ENCODE measurements around the gene GNG3.

The GNG3 gene

GRCh38 chr11:62752994-62753735 lies 45.7 kb downstream of the GNG3 start:
- Histone ChIP-seq H3K9me3 (ENCODE audit: control insufficient read depth, insufficient read depth, low read length) (no peaks in the 10 kb centered on the region), H3K4me3 (ENCODE audit: low read length) (peak overlapping the region; percentile 93), H3F3A (ENCODE audit: control insufficient read depth, insufficient read depth) (peaks cover 5% of the 10 kb centered on the region), H3K4me1 (ENCODE audit: control insufficient read depth, low read length) (peaks cover 16% of the 10 kb centered on the region), H3K9me2 (replicated peaks; ENCODE audit: control insufficient read depth, low read length) (no peaks in the 10 kb centered on the region), H3K27ac (ENCODE audit: low read depth, low read length) (no peak overlapping the region), H3K27me3 (ENCODE audit: control insufficient read depth, low read length) (no peaks in the 10 kb centered on the region), H3K79me2 (ENCODE audit: control insufficient read depth, low read length) (peaks cover 20% of the 10 kb centered on the region), H3K36me3 (ENCODE audit: control insufficient read depth, low read length) (peaks cover 12% of the 10 kb centered on the region), H3K4me2 (ENCODE audit: low read length) (peak overlapping the region; percentile 55), H4K20me1 (ENCODE audit: control insufficient read depth, insufficient read depth, low read depth, low read length) (no peaks in the 10 kb centered on the region)
- TF ChIP-seq EZH2phosphoT487 (IDR thresholded peaks at IDR 0.05; ENCODE audit: borderline replicate concordance, low read length) (no peak), CTCF (IDR thresholded peaks at IDR 0.05; ENCODE audit: low read depth, low read length, poor library complexity, severe bottlenecking) (no peak)

- Histone ChIP-seq H4K20me1 (ENCODE audit: control insufficient read depth, insufficient read depth, low read depth, low read length) (no peaks in the 10 kb centered on the region), H3K9me2 (replicated peaks; ENCODE audit: control insufficient read depth, low read length) (no peaks in the 10 kb centered on the region), H3K27ac (ENCODE audit: low read depth, low read length) (peak within 1 kb of the TSS; percentile 77), H3K79me2 (ENCODE audit: control insufficient read depth, low read length) (peaks cover 18% of the 10 kb centered on the region), H3K36me3 (ENCODE audit: control insufficient read depth, low read length) (peaks cover 12% of the 10 kb centered on the region), H3K4me3 (ENCODE audit: low read length) (peak within 1 kb of the TSS; percentile 93), H3K9me3 (ENCODE audit: control insufficient read depth, insufficient read depth, low read length) (no peaks in the 10 kb centered on the region), H3K27me3 (ENCODE audit: control insufficient read depth, low read length) (no peaks in the 10 kb centered on the region), H3K4me2 (ENCODE audit: low read length) (peak within 1 kb of the TSS; percentile 92), H3K4me1 (ENCODE audit: control insufficient read depth, low read length) (peaks cover 14% of the 10 kb centered on the region), H3F3A (ENCODE audit: control insufficient read depth, insufficient read depth) (peaks cover 3% of the 10 kb centered on the region; the same call in 1 of the 2 replicates)
- TF ChIP-seq CTCF (IDR thresholded peaks at IDR 0.05; ENCODE audit: low read depth, low read length, poor library complexity, severe bottlenecking) (no peak), EZH2phosphoT487 (IDR thresholded peaks at IDR 0.05; ENCODE audit: borderline replicate concordance, low read length) (no peak)
Measured at GRCh38 chr11:62753736-62754603, 46.5 kb downstream of the GNG3 start, which contains the start of gene ZBTB3. ZBTB3 (minus strand) TSS chr11:62754160; CDS start chr11:62753664, 496 bp downstream.

GRCh38 chr11:62755086-62755615 lies 47.7 kb downstream of the GNG3 start:
- peak overlapping the region; percentile 92 for H3K4me2 ChIP-seq (ENCODE audit: low read length)
- H3K79me2 ChIP-seq (ENCODE audit: control insufficient read depth, low read length), result peaks cover 18% of the 10 kb centered on the region
- H4K20me1 ChIP-seq (ENCODE audit: control insufficient read depth, insufficient read depth, low read depth, low read length), result no peaks in the 10 kb centered on the region
- H3K4me3 ChIP-seq (ENCODE audit: low read length), result peak overlapping the region; percentile 93
- peaks cover 12% of the 10 kb centered on the region for H3K36me3 ChIP-seq (ENCODE audit: control insufficient read depth, low read length)
- H3K4me1 ChIP-seq (ENCODE audit: control insufficient read depth, low read length), result peaks cover 14% of the 10 kb centered on the region
- H3K9me2 ChIP-seq (replicated peaks; ENCODE audit: control insufficient read depth, low read length), result no peaks in the 10 kb centered on the region
- H3F3A ChIP-seq (ENCODE audit: control insufficient read depth, insufficient read depth), result peaks cover 3% of the 10 kb centered on the region; the same call in 1 of the 2 replicates
- H3K27ac ChIP-seq (ENCODE audit: low read depth, low read length), result no peak overlapping the region
- TF ChIP-seq CTCF (IDR thresholded peaks at IDR 0.05; ENCODE audit: low read depth, low read length, poor library complexity, severe bottlenecking) (no peak), EZH2phosphoT487 (IDR thresholded peaks at IDR 0.05; ENCODE audit: borderline replicate concordance, low read length) (no peak)
- no peaks in the 10 kb centered on the region for H3K9me3 ChIP-seq (ENCODE audit: control insufficient read depth, insufficient read depth, low read length)
- H3K27me3 ChIP-seq (ENCODE audit: control insufficient read depth, low read length), result no peaks in the 10 kb centered on the region

All from DOHH2 (cell line).